Erythroblast (primary cell): Measurements from ENCODE around the gene TBXT.
"Not testable (repeated sequence)": the region's sequence is repeated elsewhere in the genome, so short reads cannot be mapped to it uniquely, and the experiment has no call there.

ENCODE experiments used
- DNase-seq, 2 experiments: peaks; one replicate each; lab custom pipeline; 2025; lab: John Stamatoyannopoulos, UW
- GATA1 ChIP-seq: IDR thresholded peaks from 2 replicates; pipeline ENCODE4 v1.6.1; 2011; ENCODE audit warnings: low read depth, mild to moderate bottlenecking, control low read depth, low read length, moderate library complexity
- POLR2A ChIP-seq: IDR thresholded peaks from 2 replicates; pipeline ENCODE4 v1.6.1; 2011; ENCODE audit warnings: mild to moderate bottlenecking, low read length

The TBXT gene

GRCh38 chr6:166162599-166163342 is 4.9 kb downstream of the TBXT start:
- no peak for DNase-seq
- TF ChIP-seq GATA1: no peak
- TF ChIP-seq POLR2A: no peak

GRCh38 chr6:166157930-166158617 is 9.6 kb downstream of the TBXT start:
- TF ChIP-seq POLR2A (no peak), GATA1 (no peak)
- DNase-seq: no peak

GRCh38 chr6:166156942-166157341 is 10.7 kb downstream of the TBXT start:
- DNase-seq: no peak
- TF ChIP-seq GATA1 (no peak), POLR2A (no peak)

GRCh38 chr6:166153966-166154365 is 13.7 kb downstream of the TBXT start:
- DNase-seq: no peak
- no peak for TF ChIP-seq GATA1
- TF ChIP-seq POLR2A: no peak

- no peak for DNase-seq
- TF ChIP-seq POLR2A (no peak), GATA1 (no peak)
Measured at GRCh38 chr6:166152660-166153059, 15.0 kb downstream of the TBXT start.

GRCh38 chr6:166151798-166152197 is 15.9 kb downstream of the TBXT start:
- no peak for TF ChIP-seq GATA1
- TF ChIP-seq POLR2A: no peak
- DNase-seq: no peak

- TF ChIP-seq POLR2A (no peak), GATA1 (no peak)
- DNase-seq: no peak
Measured at GRCh38 chr6:166145751-166146150, 21.9 kb downstream of the TBXT start.

GRCh38 chr6:166143011-166143410 is 24.6 kb downstream of the TBXT start:
- DNase-seq: no peak
- TF ChIP-seq POLR2A: no peak
- TF ChIP-seq GATA1: no peak

GRCh38 chr6:166127624-166128472 is 39.8 kb downstream of the TBXT start:
- TF ChIP-seq GATA1 (no peak), POLR2A (no peak)
- DNase-seq: no peak

- not testable (repeated sequence) for DNase-seq
Measured at GRCh38 chr6:166123115-166123514, 44.5 kb downstream of the TBXT start.

- no peak for TF ChIP-seq POLR2A
- TF ChIP-seq GATA1: no peak
- DNase-seq: no peak
Measured at GRCh38 chr6:166121726-166122125, 45.9 kb downstream of the TBXT start.

GRCh38 chr6:166119116-166119911 is 48.3 kb downstream of the TBXT start:
- DNase-seq: no peak
- TF ChIP-seq POLR2A: no peak
- TF ChIP-seq GATA1: no peak

- TF ChIP-seq POLR2A (no peak), GATA1 (no peak)
- no peak for DNase-seq
Measured at GRCh38 chr6:166115609-166116008, 52.0 kb downstream of the TBXT start.
